BLaER1 treated with 17β-estradiol and CSF1 and Interleukin-3, amounts not matched to agents 10 nM and 100 nM (cell line): Measurements from ENCODE around the gene KSR2.

ENCODE experiments used
- H3K27ac ChIP-seq, 11 experiments: shearing (Covaris generic); formaldehyde crosslinking; 2 replicates each; pipeline ENCODE4 v1.8.1; 2022
- H3K27me3 ChIP-seq, 11 experiments: shearing (Covaris generic); formaldehyde crosslinking; 2 replicates each; pipeline ENCODE4 v1.8.1; 2022
- H3K36me3 ChIP-seq, 11 experiments: shearing (Covaris generic); formaldehyde crosslinking; 2 replicates each; pipeline ENCODE4 v1.8.1; 2022
- H3K4me1 ChIP-seq, 10 experiments: shearing (Covaris generic); formaldehyde crosslinking; 2 replicates each; pipeline ENCODE4 v1.8.1; 2022
- H3K4me2 ChIP-seq, 11 experiments: shearing (Covaris generic); formaldehyde crosslinking; 2 replicates each; pipeline ENCODE4 v1.8.1; 2022
- H3K4me3 ChIP-seq, 10 experiments: shearing (Covaris generic); formaldehyde crosslinking; 2 replicates each; pipeline ENCODE4 v1.8.1; 2022
- H3K9ac ChIP-seq, 11 experiments: shearing (Covaris generic); formaldehyde crosslinking; 2 replicates each; pipeline ENCODE4 v1.8.1; 2022
- H3K9me3 ChIP-seq, 11 experiments: shearing (Covaris generic); formaldehyde crosslinking; replicated peaks in 1 of 11; 2 replicates each; pipeline ENCODE4 v1.8.1; 2022
- H4K20me1 ChIP-seq, 11 experiments: shearing (Covaris generic); formaldehyde crosslinking; 2 replicates each; pipeline ENCODE4 v1.8.1; 2022
- Cebpa-rat ChIP-seq, 11 experiments: shearing (Covaris generic); IDR thresholded peaks; 2 replicates each; pipeline ENCODE4 v1.8.1; 2022

Gene KSR2

DNA sequence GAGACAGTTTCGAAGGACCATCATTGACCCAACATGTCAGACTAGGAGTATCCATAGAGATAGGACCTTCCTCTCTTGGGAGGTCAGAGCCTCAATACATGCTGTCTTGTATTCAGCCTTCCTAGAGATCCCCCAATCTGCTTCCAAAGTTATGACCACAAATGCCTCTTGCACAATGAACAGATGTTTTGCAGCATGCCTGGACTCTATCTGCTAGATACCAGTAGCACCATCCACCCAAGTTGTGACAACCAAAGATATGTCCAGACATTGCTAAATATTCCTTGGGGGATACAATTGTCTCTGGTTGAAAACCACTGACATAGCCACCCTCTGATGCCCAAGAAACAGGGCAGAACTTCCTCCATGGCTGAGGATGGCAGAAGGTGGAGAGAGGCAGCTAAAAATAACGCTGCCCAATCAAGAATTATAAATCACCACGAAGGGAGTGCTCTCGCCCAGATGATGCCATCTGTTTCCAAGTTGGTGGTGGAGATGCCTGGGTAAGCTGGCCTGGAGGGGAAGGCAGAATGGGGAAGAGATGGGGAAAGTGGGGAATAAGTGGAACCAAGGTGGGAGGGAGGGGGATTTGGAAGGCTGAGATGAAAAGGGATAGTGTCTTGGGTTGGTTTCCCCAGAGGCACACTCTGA lies 564.5 kb downstream of the KSR2 start:
- Histone ChIP-seq H3K4me1 (peaks cover 0 to 33% (median 20%) of the 10 kb centered on the region in 10 experiments; a peak in 17 of 20 replicates), H4K20me1 (no peaks in the 10 kb centered on the region), H3K27me3 (no peaks in the 10 kb centered on the region), H3K27ac (peak overlapping the region in 5 of 11 experiments; percentile 41 to 65 (median 52); a peak in 10 of 22 replicates), H3K9me3 (peaks cover 2 to 16% (median 13%) of the 10 kb centered on the region in 11 experiments; a peak in 19 of 22 replicates), H3K4me3 (no peak overlapping the region), H3K4me2 (peak overlapping the region in 8 of 11 experiments; percentile 26 to 56 (median 40); a peak in 14 of 22 replicates), H3K9ac (peak overlapping the region in 1 of 11 experiments; percentile 28; a peak in 2 of 22 replicates), H3K36me3 (no peaks in the 10 kb centered on the region)
- TF ChIP-seq Cebpa-rat (IDR thresholded peaks at IDR 0.05) = peak in 5 of 11 experiments; percentile 30 to 68 (median 53); a peak in 7 of 22 replicates

DNA sequence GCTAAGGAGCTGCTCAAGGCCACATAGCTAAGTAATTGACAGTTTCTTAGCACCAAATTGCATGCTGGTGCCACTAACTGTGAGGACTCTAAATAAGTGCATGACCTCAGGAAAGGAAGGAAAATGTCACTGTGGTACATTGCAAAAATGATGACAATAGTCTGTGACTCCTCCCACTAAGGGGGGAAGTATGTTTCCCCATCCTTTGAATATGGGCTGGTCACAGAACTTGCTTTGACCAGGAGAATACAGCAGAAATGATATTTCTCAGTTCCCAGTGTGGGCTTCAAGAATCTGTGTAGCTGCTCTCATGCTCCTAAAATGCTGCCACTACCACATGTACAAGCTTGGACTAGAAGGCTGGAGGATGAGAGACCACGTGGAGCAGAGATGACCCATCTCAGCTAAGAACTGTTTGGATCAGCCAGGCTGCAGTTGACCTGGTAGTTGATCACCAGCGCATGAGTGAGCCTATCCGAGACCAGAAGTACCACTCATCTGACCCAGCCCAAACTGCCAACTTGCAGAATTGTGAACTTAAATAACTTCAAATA lies 565.1 kb downstream of the KSR2 start:
- no peak for TF ChIP-seq Cebpa-rat (IDR thresholded peaks at IDR 0.05)
- Histone ChIP-seq H3K9me3 (peaks cover 5 to 23% (median 17%) of the 10 kb centered on the region in 11 experiments; a peak in 19 of 22 replicates), H3K27ac (peak overlapping the region in 5 of 11 experiments; percentile 18 to 54 (median 43); a peak in 8 of 22 replicates)

More for the DNA sequence above, 565.1 kb downstream of the KSR2 start:
- Histone ChIP-seq H3K4me2 (peak overlapping the region in 2 of 11 experiments; percentile 47 to 56; a peak in 2 of 22 replicates), H3K9ac (peak overlapping the region in 1 of 11 experiments; percentile 28; a peak in 2 of 22 replicates), H3K4me3 (no peak overlapping the region), H4K20me1 (no peaks in the 10 kb centered on the region), H3K36me3 (no peaks in the 10 kb centered on the region), H3K27me3 (no peaks in the 10 kb centered on the region), H3K4me1 (peaks cover 0 to 33% (median 20%) of the 10 kb centered on the region in 10 experiments; a peak in 17 of 20 replicates)
